Ovary (tissue), 9 donors: ENCODE measurements around the gene DACH1. TPM values are rescaled to one million over a fixed set of nuclear protein-coding genes. Genes with fewer than 3 reads are reported as not detected.

Source experiments
- DNase-seq, 5 donors: peaks; one replicate each; pipeline ENCODE4 v3.0.0-alpha.2; 2019 to 2020
- H3K27ac ChIP-seq, 2 donors: fragments of 200-600 bp; one replicate each; pipeline versions ENCODE4 v1.5.1 to v1.8.0; 2019 to 2022
- H3K27me3 ChIP-seq: fragments of 200-600 bp; one replicate; pipeline ENCODE4 v1.8.0; 2022
- H3K36me3 ChIP-seq: fragments of 200-600 bp; sonication (generic); one replicate; pipeline ENCODE4 v1.5.1; 2019
- H3K4me1 ChIP-seq: one replicate; pipeline ENCODE4 v1.8.1; 2013; ENCODE audit warnings: mild to moderate bottlenecking, moderate library complexity; ENCODE audit not compliant: insufficient read depth
- H3K4me3 ChIP-seq: fragments of 200-600 bp; sonication (generic); one replicate; pipeline ENCODE4 v1.5.1; 2017
- H3K9me3 ChIP-seq, 2 donors: fragments of 200-600 bp in 1 of 2; sonication (generic) in 1 of 2; one replicate each; pipeline versions ENCODE4 v1.5.1 to v1.8.1; 2013 to 2019; ENCODE audit warnings: mild to moderate bottlenecking in 1 of 2, moderate library complexity in 1 of 2
- CTCF ChIP-seq, 3 donors: fragments of 450-650 bp in 2 of 3; fragments of 200-600 bp in 1 of 3; IDR thresholded peaks; one replicate each; pipeline versions ENCODE4 v1.5.1 to v1.8.0; 2016 to 2022; ENCODE audit warnings: antibody characterized with exemption in 3 of 3, mild to moderate bottlenecking in 1 of 3
- EP300 ChIP-seq: sonication (generic); formaldehyde crosslinking; IDR thresholded peaks from one replicate; pipeline ENCODE4 v1.6.1; 2017; ENCODE audit warnings: antibody characterized with exemption
- POLR2A ChIP-seq: fragments of 450-650 bp; IDR thresholded peaks from one replicate; pipeline ENCODE4 v1.6.1; 2017; ENCODE audit warnings: antibody characterized with exemption, mild to moderate bottlenecking, moderate library complexity
- WGBS, 3 donors: extraction: QIAGEN DNeasy Blood & Tissue Kit in 1 of 3; methylation state at CpG; one replicate each; pipeline versions ENCODE4 v1.1.5 to v1.1.7; 2013 to 2017; 5-methylcytosine and 5-hydroxymethylcytosine counted together
- intact Hi-C, 4 donors: fragments of 100-400 bp; cut with DNase I; formaldehyde crosslinking; loops; one replicate each; pipeline versions ENCODE4 v1.11.0 to v1.15.1; 2022 to 2023
- polyA plus RNA-seq, 2 donors: library from polyadenylated mRNA; stranded (reverse); fragments of 200-250 nt in 1 of 2; fragments of 350-450 nt in 1 of 2; fragmentation: Illumina TruSeq in 1 of 2; extraction: RNeasy Lipid Tissue Mini Kit (QIAGEN cat#74804) in 1 of 2; gene quantifications; one replicate each; pipeline ENCODE4 v1.2.3, GENCODE V29; 2013 to 2014
- total RNA-seq, 7 donors: library from RNA; depleted of rRNA in 2 of 7; stranded (reverse); fragments of >200 nt in 2 of 7; fragmentation: NEBNext Ultra II Directional in 3 of 7; extraction: Animal tissue kit (Norgen Biotek cat#: 25700) in 3 of 7; gene quantifications; one replicate each; pipeline versions ENCODE4 v1.1.0 to v1.2.4, GENCODE V29; 2016 to 2023
- donor health status: DM: no; HTN: no; CAD: no; lungs with moderate emphysema.
- donor health status: DM: no; HTN: no; CAD: no.
- donor health status: Bipolar disorder and iron deficiency.
- donor health status: DM: yes; HTN: yes; CAD: no.
- donor health status: DM: no; HTN: no; CAD: no.
- donor health status: DM: yes; HTN: yes; CAD: no.

Gene DACH1
- total and polyA plus RNA-seq, 9 donors = 0.91 to 3.2 (median 1.7) TPM

GRCh38 chr13:71481501-71481900 is 385.5 kb downstream of the DACH1 start:
- WGBS, 3 donors = 93 to 95% (median 93%) methylated on average over 3 of the region's 3 CpGs
- H3K4me3 ChIP-seq = no peak overlapping the region
- DNase-seq = no peak
- H3K4me1 ChIP-seq = no peaks in the 10 kb centered on the region
- H3K36me3 ChIP-seq = no peaks in the 10 kb centered on the region
- H3K27ac ChIP-seq = no peak overlapping the region
- H3K9me3 ChIP-seq = no peaks in the 10 kb centered on the region
- intact Hi-C loops = no loop called here
- no peaks in the 10 kb centered on the region for H3K27me3 ChIP-seq
- TF ChIP-seq CTCF (IDR thresholded peaks at IDR 0.05) (no peak), EP300 (no peak), POLR2A (no peak)

- DNase-seq = no peak
- 72 to 78% (median 77%) methylated on average over 1 of the region's 1 CpG for WGBS, 3 donors
- intact Hi-C loops = no loop called here
- Histone ChIP-seq H3K27ac (no peak overlapping the region), H3K4me1 (no peaks in the 10 kb centered on the region), H3K4me3 (no peak overlapping the region), H3K9me3 (no peaks in the 10 kb centered on the region), H3K27me3 (no peaks in the 10 kb centered on the region), H3K36me3 (no peaks in the 10 kb centered on the region)
- TF ChIP-seq CTCF (IDR thresholded peaks at IDR 0.05) (no peak), POLR2A (no peak), EP300 (no peak)
These were observed 386.0 kb downstream of the DACH1 start for GRCh38 chr13:71481046-71481445.

- TF ChIP-seq CTCF (IDR thresholded peaks at IDR 0.05) (no peak), EP300 (no peak), POLR2A (no peak)
- Histone ChIP-seq H3K9me3 (no peaks in the 10 kb centered on the region), H3K36me3 (no peaks in the 10 kb centered on the region), H3K27ac (no peak overlapping the region), H3K4me3 (no peak overlapping the region), H3K4me1 (no peaks in the 10 kb centered on the region), H3K27me3 (no peaks in the 10 kb centered on the region)
- WGBS, 3 donors = 73 to 79% (median 74%) methylated on average over 6 of the region's 6 CpGs
- DNase-seq = no peak
- intact Hi-C loops = no loop called here
These were observed 389.3 kb downstream of the DACH1 start for GRCh38 chr13:71477735-71478134.

GRCh38 chr13:71474936-71475335 is 392.1 kb downstream of the DACH1 start:
- Histone ChIP-seq H3K27ac (no peak overlapping the region), H3K4me3 (no peak overlapping the region), H3K9me3 (no peaks in the 10 kb centered on the region), H3K27me3 (no peaks in the 10 kb centered on the region), H3K36me3 (no peaks in the 10 kb centered on the region), H3K4me1 (no peaks in the 10 kb centered on the region)
- TF ChIP-seq POLR2A (no peak), EP300 (no peak), CTCF (IDR thresholded peaks at IDR 0.05) (no peak)
- 76 to 82% (median 79%) methylated on average over 3 of the region's 3 CpGs for WGBS, 3 donors
- intact Hi-C loops = no loop called here
- DNase-seq = no peak

GRCh38 chr13:71469626-71470025 is 397.4 kb downstream of the DACH1 start:
- Histone ChIP-seq H3K27ac (no peak overlapping the region), H3K9me3 (no peaks in the 10 kb centered on the region), H3K27me3 (no peaks in the 10 kb centered on the region), H3K4me3 (no peak overlapping the region), H3K36me3 (no peaks in the 10 kb centered on the region), H3K4me1 (no peaks in the 10 kb centered on the region)
- intact Hi-C loops = no loop called here
- TF ChIP-seq CTCF (IDR thresholded peaks at IDR 0.05) (no peak), POLR2A (no peak), EP300 (no peak)
- no peak for DNase-seq
- 8 to 25% (median 10%) methylated on average over 1 of the region's 1 CpG for WGBS, 3 donors
